HUES48 (cell line): ENCODE results near the gene C1orf35.

Source experiments
- H3K27ac ChIP-seq: one replicate; pipeline ENCODE4 v1.7.0; 2013; ENCODE audit warnings: low read depth, low read length, inconsistent platforms
- H3K27me3 ChIP-seq: 2 replicates; pipeline ENCODE4 v1.6.1; 2013; ENCODE audit warnings: mild to moderate bottlenecking, low read length; ENCODE audit not compliant: control insufficient read depth, insufficient read depth
- H3K36me3 ChIP-seq: 2 replicates; pipeline ENCODE4 v1.6.1; 2013; ENCODE audit warnings: low read length; ENCODE audit not compliant: control insufficient read depth, insufficient read depth
- H3K4me1 ChIP-seq: 2 replicates; pipeline ENCODE4 v1.6.1; 2013; ENCODE audit warnings: mild to moderate bottlenecking, low read length; ENCODE audit not compliant: control insufficient read depth, insufficient read depth
- H3K4me3 ChIP-seq: 2 replicates; pipeline ENCODE4 v1.5.1; 2013; ENCODE audit warnings: mild to moderate bottlenecking, low read depth, low read length
- H3K9ac ChIP-seq: 2 replicates; pipeline ENCODE4 v1.6.1; 2013; ENCODE audit warnings: mild to moderate bottlenecking, low read depth, low read length, moderate library complexity
- H3K9me3 ChIP-seq: 2 replicates; pipeline ENCODE4 v1.6.1; 2013; ENCODE audit warnings: low read length; ENCODE audit not compliant: control insufficient read depth, insufficient read depth

C1orf35 gene

DNA sequence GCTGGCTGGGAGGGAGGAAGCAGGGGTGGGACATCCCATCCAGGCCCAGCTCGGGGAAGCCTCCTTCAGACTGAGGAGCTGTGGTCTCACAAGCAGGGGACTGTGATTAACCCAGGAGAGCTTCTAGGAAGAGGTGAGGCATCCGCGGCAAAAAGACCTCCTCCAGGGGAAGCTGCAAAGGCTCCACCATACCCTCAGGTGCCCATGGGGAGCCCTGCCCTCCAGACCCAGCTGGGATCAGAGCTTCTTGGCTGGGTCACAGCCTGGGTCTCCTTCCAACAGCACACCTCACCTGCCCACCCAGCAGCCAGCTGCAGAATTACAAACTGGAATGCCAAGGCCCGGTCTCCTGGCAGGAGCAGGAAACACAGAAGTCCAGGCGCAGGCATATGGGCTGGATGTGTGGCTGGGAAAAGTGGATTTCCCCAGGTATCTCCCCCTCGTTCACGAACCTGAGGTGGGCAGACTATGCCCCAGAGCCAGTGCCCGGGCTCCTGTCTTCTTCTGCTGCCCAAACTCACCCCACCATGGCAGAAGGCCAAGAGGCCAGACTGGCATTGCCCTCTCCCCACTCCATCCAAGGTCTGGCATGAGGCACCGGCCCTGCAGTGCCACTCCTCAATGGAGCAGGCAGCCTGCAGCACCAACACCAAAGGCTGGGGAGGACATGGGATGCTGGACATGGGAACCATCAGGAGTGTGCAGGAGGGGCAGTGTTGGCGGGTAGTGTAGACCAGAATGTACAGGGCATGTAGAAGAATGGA is 36.1 kb downstream of the C1orf35 start:
- no peaks in the 10 kb centered on the region for H3K9me3 ChIP-seq
- peaks cover 96% of the 10 kb centered on the region for H3K27me3 ChIP-seq
- H3K4me3 ChIP-seq: no peak overlapping the region
- H3K27ac ChIP-seq: no peak overlapping the region
- H3K36me3 ChIP-seq: no peaks in the 10 kb centered on the region
- no peaks in the 10 kb centered on the region for H3K4me1 ChIP-seq
- no peak overlapping the region for H3K9ac ChIP-seq

DNA sequence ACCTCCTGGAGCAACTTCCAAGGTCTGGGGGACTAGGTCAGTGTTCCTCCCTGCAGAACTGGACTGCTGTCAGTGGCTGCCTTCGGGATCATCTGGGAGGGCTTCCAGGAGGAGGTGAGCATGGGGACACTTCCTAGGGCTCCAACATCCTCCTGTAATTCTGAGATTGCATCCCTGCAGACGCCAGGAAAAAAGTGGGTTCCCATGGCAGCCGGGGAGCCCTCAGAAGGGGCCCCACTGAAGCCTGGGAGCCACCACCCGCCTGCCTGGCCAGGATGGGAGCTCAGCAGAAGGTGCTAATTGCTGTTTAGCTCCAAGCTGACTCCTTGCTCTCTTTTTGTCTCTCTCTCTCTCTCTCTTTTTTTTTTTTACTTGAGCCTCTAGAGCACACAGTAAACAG is 36.7 kb downstream of the C1orf35 start:
- peaks cover 96% of the 10 kb centered on the region for H3K27me3 ChIP-seq
- no peaks in the 10 kb centered on the region for H3K9me3 ChIP-seq
- H3K4me1 ChIP-seq: no peaks in the 10 kb centered on the region
- no peaks in the 10 kb centered on the region for H3K36me3 ChIP-seq
- no peak overlapping the region for H3K9ac ChIP-seq
- H3K4me3 ChIP-seq: no peak overlapping the region
- no peak overlapping the region for H3K27ac ChIP-seq

DNA sequence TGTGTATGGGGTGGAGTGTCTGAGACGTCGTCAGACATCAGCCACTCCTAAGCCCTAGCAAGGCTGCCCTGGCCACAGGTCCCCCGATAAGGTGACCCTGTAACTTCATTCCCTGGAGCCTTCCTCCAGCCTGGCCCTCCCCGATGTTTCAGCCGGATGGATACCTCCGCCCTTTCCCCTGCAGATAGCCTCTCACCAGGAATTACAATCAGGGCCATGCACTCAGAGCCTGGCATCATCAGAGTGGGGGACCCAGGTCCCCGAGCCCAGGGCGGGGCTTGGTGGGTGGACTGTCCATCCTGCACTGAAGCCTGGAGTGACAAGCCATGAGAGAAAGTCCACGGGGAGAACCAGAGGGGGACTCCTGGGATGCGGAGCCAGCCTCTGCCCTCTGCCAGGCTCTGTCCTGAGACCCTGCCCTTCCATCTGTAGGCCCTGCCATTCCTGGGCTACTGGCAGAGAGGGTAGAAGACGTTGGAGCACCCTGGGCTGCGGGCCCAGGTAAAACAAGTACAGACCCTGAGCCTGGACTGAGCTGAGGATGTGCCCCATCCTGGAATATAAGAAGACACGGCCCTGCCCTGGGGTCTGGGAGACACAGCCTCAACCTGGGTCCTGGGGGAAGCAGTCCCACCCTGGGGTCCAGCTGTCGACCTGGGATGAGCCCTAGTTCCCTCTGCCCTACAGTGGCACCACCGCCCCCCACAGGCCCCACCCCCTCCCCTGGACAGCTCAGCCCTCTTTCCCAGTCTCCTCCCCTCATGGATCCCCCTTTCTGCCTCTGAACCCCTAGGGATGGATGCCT is 37.4 kb downstream of the C1orf35 start:
- no peaks in the 10 kb centered on the region for H3K36me3 ChIP-seq
- no peak overlapping the region for H3K27ac ChIP-seq
- H3K9me3 ChIP-seq: no peaks in the 10 kb centered on the region
- H3K27me3 ChIP-seq: peaks cover 96% of the 10 kb centered on the region
- H3K4me3 ChIP-seq: no peak overlapping the region
- H3K9ac ChIP-seq: no peak overlapping the region
- no peaks in the 10 kb centered on the region for H3K4me1 ChIP-seq

DNA sequence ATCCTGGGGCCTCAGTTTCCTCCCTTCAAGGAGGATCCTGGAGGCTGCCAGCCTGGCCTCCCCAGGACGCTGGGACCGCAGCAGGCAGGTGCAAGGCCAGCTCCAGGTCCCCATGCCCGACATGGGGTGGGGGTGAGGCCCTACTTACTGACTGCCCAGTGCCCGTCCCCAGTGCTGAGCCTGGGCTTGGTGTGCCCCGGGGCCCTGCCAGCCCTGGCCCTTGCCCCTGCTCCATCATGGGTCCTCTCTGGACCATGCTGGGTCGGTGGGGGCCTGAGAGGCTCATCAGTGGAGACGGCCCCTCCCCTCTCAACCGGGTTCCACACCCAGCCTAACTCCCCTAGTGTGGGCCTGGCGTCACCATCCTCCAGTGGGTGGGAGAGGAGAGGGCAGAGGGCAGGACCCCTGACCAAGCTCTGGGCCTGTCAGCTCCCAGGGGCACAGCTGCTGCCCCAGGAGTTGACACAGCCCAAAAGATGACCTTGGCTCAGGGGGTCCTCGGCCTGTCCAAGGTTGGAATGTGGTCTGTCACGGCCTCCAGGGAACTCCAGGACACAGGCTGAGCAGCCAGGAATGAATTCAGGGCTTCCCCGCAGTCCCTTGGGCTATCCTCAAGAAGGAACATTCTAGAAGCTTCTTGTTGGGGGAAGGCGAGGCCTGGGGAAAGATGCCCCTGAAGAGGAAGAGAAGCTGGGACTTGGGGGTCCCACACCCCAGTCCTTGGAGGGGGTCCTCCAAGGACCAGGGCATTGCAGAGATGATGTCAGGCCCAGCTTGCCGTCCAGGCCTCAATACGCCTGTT is 38.2 kb downstream of the C1orf35 start:
- H3K9ac ChIP-seq: no peak overlapping the region
- no peaks in the 10 kb centered on the region for H3K4me1 ChIP-seq
- no peak overlapping the region for H3K27ac ChIP-seq
- H3K4me3 ChIP-seq: no peak overlapping the region
- H3K9me3 ChIP-seq: no peaks in the 10 kb centered on the region
- H3K27me3 ChIP-seq: peaks cover 90% of the 10 kb centered on the region
- H3K36me3 ChIP-seq: no peaks in the 10 kb centered on the region

DNA sequence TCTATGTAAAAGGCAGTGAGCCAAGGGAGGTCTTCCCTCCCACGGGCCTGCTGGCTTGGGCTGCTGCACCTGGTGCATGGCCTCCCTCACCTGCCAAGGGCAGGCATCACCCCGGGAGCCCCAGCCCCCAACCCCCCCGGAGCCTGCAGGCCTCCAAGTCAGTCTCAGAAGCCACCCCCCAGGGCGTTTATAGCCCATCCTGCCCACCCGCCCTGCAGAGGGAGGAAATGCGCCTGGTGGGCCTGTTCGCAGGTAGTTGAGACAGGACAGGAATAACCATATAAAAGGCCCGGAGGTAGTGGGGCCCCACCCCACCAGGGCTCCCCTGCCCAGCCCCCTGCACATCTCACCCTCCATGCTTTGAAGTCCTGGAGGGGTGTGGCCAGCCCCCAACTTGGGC is 38.8 kb downstream of the C1orf35 start:
- Histone ChIP-seq H3K9me3 (no peaks in the 10 kb centered on the region), H3K4me1 (no peaks in the 10 kb centered on the region), H3K36me3 (no peaks in the 10 kb centered on the region), H3K4me3 (no peak overlapping the region), H3K9ac (no peak overlapping the region), H3K27ac (no peak overlapping the region), H3K27me3 (peaks cover 84% of the 10 kb centered on the region)

DNA sequence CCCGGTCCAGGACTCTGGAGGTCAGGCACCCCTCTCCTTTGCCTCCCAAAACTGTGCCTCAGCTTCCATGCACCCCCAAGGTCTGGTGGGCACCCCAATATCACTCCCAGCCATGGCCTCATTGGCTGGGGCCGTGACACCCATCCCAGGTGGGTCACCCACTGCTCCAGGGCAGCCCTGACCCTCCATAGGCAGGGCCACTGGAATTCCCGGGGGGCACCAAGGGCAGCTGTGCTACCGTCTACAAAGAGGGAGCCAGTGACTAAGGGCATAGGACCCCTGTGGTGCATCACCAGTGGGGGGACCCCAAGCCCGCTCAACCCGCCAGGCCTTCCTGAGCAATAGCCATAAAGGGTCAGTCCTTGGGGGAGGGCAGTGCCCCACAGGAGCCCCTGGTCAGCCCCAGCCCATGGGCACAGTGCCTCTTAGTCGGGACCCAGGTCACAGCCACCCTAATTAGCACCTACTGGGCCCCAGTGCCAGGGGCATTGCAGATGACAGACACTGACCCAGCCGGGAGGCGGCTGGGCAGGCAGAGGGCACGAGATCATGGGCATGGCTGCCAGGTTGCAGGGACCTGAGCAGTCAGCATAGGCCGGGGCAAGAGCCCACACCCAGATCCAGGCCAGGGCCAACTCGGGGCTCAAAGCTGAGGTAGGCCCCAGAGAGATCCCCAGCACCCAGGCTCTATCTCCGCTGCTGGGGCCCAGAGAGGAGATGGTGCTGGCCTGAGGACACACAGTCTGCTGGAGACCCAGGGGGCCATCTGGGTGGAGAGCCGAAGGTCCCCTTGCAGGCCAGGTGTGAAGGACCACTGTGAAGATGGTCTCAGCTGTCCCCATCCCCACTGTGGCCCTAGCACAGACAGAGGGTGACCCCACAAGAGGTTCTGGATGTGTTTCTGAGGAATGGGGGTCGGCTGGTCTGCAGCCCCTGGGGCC is 39.6 kb downstream of the C1orf35 start:
- H3K9me3 ChIP-seq: no peaks in the 10 kb centered on the region
- H3K9ac ChIP-seq: no peak overlapping the region
- no peak overlapping the region for H3K4me3 ChIP-seq
- no peaks in the 10 kb centered on the region for H3K36me3 ChIP-seq
- peaks cover 84% of the 10 kb centered on the region for H3K27me3 ChIP-seq
- H3K4me1 ChIP-seq: no peaks in the 10 kb centered on the region
- H3K27ac ChIP-seq: no peak overlapping the region

DNA sequence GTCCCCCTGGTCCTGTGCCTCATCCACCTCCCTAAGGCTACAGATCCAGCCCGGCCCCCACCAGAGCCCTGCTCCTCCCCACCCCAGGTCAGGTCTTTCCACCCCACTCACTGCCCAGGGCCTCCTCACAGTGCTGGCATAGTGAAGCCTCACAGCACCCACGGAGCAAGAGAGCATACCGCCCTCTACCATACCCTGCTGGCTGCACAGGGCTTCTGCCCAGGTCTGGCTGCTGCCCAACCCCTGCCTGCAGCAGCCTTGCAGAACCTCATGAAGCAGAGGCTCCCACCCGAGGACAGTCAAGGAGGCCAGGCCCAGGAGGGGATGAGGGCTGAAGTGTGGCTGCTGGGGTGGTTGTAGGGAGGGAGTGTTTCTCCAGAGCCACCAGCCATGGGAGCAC is 40.3 kb downstream of the C1orf35 start:
- Histone ChIP-seq H3K27me3 (peaks cover 84% of the 10 kb centered on the region), H3K27ac (no peak overlapping the region), H3K4me3 (no peak overlapping the region), H3K36me3 (no peaks in the 10 kb centered on the region), H3K9ac (no peak overlapping the region), H3K4me1 (no peaks in the 10 kb centered on the region), H3K9me3 (no peaks in the 10 kb centered on the region)

DNA sequence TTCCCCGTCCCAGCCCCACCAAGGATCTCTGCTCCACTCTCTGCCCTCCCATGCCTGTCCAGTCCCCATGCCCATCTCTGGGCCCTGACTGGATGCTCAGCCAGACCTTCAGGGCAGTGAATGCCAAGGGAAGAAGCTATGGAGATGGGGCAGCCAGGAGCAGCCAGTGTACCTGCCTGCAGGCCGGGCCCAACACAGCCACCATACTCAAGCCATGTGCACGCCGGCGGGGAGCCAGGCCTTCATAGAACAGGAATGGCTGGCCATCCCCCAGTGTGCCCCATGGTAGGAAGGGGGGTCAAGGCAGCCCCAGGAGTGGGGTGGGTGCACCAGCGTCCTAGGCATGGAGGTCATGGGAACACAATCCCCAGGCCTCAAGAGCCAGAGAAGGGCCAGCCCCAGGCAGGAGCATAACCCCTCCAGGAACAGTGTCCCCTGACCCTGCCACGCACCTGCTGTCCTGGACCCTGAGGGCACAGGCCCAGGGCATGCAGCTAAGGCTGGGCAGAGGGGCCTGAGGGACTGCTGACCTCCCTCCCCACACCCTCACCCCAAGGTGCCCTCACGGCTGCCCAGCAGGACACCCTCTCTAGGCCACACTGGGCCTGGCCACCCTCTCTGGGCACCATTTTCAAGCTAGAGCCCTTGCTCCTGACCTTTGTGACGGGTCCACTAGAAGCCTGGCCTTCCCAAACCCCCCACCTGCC is 40.9 kb downstream of the C1orf35 start:
- H3K27me3 ChIP-seq: peaks cover 84% of the 10 kb centered on the region
- H3K27ac ChIP-seq: no peak overlapping the region
- H3K9me3 ChIP-seq: no peaks in the 10 kb centered on the region
- H3K4me3 ChIP-seq: no peak overlapping the region
- no peak overlapping the region for H3K9ac ChIP-seq
- no peaks in the 10 kb centered on the region for H3K4me1 ChIP-seq
- no peaks in the 10 kb centered on the region for H3K36me3 ChIP-seq

DNA sequence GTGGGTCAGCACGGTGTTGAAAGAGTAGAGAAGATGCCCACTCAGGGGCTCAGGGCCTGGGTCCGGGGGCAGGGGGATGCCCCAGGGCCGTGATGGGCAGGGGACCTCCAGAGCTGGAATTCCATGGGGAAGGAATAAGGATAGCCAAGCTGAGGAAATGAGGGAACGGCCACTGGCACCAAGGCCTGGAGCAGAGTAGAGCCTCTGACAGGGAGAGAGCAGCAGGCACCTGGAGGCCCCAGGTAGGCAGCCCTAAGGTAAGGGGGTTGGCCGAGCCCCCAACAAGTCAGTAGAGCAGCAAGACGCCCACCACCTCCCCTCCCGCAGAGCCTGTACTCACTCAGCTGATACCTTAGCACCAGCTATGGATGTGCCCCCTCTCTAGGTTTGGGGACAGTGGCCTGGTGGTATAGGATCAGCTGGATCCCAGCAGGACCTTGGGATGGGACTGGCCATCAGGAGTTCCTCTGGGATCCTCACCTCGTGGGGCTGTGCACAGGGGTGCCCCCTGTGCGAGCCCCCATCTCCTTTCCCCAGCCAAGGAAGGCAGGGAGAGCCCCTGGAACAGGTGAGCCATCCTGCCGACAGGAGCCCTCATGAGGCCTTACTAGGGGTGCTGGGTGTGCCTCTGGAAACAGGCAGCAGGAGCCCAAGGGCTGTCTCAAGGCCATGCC is 41.6 kb downstream of the C1orf35 start:
- peak overlapping the region; percentile 67; the same call in 1 of the 2 replicates for H3K4me3 ChIP-seq
- H3K9ac ChIP-seq: no peak overlapping the region
- H3K27ac ChIP-seq: no peak overlapping the region
- no peaks in the 10 kb centered on the region for H3K9me3 ChIP-seq
- no peaks in the 10 kb centered on the region for H3K4me1 ChIP-seq
- peaks cover 84% of the 10 kb centered on the region for H3K27me3 ChIP-seq
- H3K36me3 ChIP-seq: no peaks in the 10 kb centered on the region
